Mucosa of rectum (tissue), 2 donors: ENCODE data around the gene RBM20.

Experiments
- H3K27ac ChIP-seq, 2 donors: one replicate each; pipeline ENCODE4 v1.7.0; 2013; ENCODE audit warnings: inconsistent platforms in 2 of 2, low read depth in 2 of 2, low read length in 2 of 2
- H3K27me3 ChIP-seq, 2 donors: one replicate each; pipeline ENCODE4 v1.7.0; 2013; ENCODE audit warnings: low read length in 2 of 2; ENCODE audit not compliant: control insufficient read depth in 2 of 2, insufficient read depth in 2 of 2
- H3K36me3 ChIP-seq, 2 donors: one replicate each; pipeline ENCODE4 v1.7.0; 2013; ENCODE audit warnings: low read length in 2 of 2; ENCODE audit not compliant: control insufficient read depth in 2 of 2, insufficient read depth in 2 of 2
- H3K4me1 ChIP-seq, 2 donors: one replicate each; pipeline ENCODE4 v1.7.0; 2013; ENCODE audit warnings: low read length in 2 of 2, mild to moderate bottlenecking in 1 of 2; ENCODE audit not compliant: control insufficient read depth in 2 of 2, insufficient read depth in 2 of 2
- H3K4me3 ChIP-seq, 2 donors: one replicate each; pipeline ENCODE4 v1.7.0; 2013; ENCODE audit warnings: low read length in 2 of 2
- H3K9ac ChIP-seq, 2 donors: one replicate each; pipeline ENCODE4 v1.7.0; 2013; ENCODE audit warnings: low read length in 2 of 2, low read depth in 1 of 2, mild to moderate bottlenecking in 1 of 2
- H3K9me3 ChIP-seq, 2 donors: one replicate each; pipeline ENCODE4 v1.7.0; 2013; ENCODE audit warnings: low read length in 2 of 2; ENCODE audit not compliant: control insufficient read depth in 2 of 2
- donor health status: healthy.
- donor health status: Normal muscosa, but diverticular disease.

Gene RBM20

DNA sequence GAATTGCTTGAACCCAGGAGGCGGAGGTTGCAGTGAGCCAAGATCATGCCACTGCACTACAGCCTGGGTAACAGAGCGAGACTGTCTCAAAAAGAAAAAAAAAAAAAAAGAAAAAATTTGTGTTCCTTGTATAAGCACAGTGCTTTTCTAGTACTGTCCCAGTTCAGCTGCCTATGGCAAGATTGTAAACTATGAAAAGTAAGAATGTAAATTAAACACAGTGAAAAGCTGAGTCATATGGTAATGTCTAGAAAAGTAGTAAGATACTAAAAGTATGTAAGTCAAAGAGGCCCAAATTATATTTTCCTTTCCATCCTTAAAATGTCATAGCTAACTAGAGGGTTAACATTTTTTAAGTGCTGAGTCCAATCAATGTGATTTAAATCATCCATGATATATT is 42.8 kb downstream of the RBM20 start:
- Histone ChIP-seq H3K4me3 (no peak overlapping the region), H3K9me3 (no peaks in the 10 kb centered on the region), H3K27ac (no peak overlapping the region), H3K4me1 (no peaks in the 10 kb centered on the region), H3K9ac (no peak overlapping the region), H3K36me3 (no peaks in the 10 kb centered on the region), H3K27me3 (peaks cover 0 to 3% of the 10 kb centered on the region in 2 donors)

DNA sequence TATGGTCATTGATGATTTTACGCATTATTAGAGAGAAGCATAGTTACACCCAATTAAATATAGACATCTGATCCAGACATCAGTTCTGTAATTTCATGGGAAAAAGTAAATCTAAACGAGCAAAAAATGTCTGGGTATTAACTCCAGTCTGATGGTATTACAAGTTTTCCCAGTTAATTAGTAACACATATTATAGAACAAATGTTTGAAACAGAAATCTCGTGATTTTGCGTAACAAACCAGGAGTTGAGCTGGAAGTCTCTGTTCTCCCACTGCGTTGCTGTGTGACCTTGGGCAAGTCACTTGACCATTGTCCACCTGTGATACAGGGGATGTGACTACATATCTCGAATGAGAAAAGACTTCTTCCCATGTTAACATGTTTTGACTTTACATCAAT is 43.3 kb downstream of the RBM20 start:
- Histone ChIP-seq H3K27ac (no peak overlapping the region), H3K4me1 (no peaks in the 10 kb centered on the region), H3K9me3 (no peaks in the 10 kb centered on the region)

DNA sequence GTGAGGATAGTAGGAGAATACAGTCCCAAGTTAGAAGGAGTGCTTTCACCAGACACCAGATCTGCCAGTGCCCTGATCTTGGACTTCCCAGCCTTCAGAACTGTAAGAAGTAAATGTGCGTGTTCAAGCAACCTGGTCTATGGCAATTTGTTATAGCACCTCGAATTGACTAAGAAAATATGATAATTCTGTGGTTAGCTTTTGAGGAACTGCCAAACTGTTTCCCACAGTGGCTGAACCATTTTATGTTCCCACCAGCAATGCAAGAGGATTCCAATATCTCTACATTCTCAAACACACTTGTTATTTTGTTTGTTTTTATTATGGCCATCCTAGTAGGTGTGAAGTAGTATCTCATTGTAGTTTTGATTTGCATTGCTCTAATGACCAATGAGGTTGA is 47.0 kb downstream of the RBM20 start:
- no peaks in the 10 kb centered on the region for H3K36me3 ChIP-seq
- H3K27me3 ChIP-seq, result peaks cover 0 to 3% of the 10 kb centered on the region in 2 donors
- H3K9ac ChIP-seq, result no peak overlapping the region
- H3K9me3 ChIP-seq, result no peaks in the 10 kb centered on the region
- no peaks in the 10 kb centered on the region for H3K4me1 ChIP-seq
- H3K4me3 ChIP-seq, result no peak overlapping the region
- no peak overlapping the region for H3K27ac ChIP-seq

More for the DNA sequence above, 43.3 kb downstream of the RBM20 start:
- Histone ChIP-seq H3K9ac (no peak overlapping the region), H3K27me3 (peaks cover 0 to 3% of the 10 kb centered on the region in 2 donors), H3K36me3 (no peaks in the 10 kb centered on the region), H3K4me3 (no peak overlapping the region)

DNA sequence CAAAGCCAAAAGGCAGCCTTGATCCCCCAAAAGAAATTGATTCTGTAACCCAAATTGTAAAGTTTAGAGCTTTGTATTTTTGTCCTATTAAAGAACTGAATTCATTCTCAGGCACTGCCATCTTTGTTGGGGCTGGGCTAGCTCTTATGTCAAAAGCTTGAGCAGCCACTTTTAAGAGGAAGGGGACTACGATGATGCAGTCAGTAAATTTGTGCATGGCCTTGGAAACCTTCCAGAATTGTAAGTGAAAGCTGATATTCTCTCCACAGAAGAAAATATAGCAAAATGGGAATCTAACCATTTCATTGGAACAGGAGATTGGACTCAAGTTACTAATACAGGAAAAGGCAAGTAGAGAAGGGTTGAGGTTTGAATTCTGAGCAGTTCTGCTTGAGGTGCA is 50.1 kb downstream of the RBM20 start:
- no peak overlapping the region for H3K27ac ChIP-seq
- no peak overlapping the region for H3K9ac ChIP-seq
- H3K4me1 ChIP-seq, result no peaks in the 10 kb centered on the region
- no peaks in the 10 kb centered on the region for H3K36me3 ChIP-seq
- no peak overlapping the region for H3K4me3 ChIP-seq
- no peaks in the 10 kb centered on the region for H3K9me3 ChIP-seq
- peaks cover 0 to 3% of the 10 kb centered on the region in 2 donors for H3K27me3 ChIP-seq

DNA sequence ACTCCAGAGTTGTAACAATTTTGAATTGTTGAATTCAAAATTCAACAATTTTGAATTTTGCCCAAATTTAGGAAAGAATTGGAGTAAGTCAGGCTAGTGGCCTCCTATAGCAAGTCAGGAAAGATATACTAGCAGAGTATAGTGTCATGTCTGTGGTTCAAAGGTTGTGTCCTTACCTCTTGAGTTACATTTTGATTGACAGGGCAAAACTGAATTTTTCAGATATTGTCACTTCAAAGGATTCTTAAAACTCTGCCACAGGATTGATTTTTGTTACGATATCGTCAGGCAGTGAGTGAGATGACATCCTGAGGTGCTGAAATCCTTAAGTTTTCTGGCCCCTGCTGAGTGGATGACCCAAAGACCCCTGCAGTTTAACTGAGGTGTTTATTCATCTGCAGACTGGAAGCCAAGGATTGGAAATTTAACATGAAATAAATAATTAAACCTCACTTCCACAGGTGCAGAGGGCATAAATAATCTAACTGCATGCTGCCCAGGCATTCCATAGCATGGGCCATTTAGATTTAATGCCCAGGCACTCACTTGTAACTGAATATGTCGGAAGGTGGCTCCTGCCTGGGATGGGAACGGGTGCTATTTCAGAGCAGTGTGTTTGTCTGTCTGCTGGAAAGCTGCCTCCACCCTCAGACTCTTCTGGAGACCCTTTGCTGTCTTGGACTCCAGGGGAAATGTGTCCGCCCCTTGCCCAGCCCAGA is 50.8 kb downstream of the RBM20 start:
- Histone ChIP-seq H3K9me3 (no peaks in the 10 kb centered on the region), H3K27ac (no peak overlapping the region), H3K4me1 (no peaks in the 10 kb centered on the region)

DNA sequence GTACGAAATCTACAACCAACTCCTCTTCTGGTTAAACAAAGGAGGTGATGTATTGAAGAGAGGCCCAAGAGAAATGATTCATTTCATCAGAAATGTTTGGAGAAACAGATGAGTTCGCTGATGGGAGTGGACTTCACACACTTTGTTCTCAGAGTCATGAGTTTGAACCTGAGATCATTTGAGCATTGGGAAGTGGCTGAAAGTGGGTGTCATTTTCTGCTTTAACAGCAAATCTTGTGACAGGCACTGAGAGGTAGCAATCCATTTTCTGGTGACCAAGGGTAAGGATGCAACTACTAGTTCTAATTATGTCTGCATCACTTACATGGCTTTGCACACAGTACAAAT is 51.4 kb downstream of the RBM20 start:
- H3K4me1 ChIP-seq, result no peaks in the 10 kb centered on the region
- H3K36me3 ChIP-seq, result no peaks in the 10 kb centered on the region
- H3K4me3 ChIP-seq, result no peak overlapping the region
- H3K27ac ChIP-seq, result no peak overlapping the region
- no peaks in the 10 kb centered on the region for H3K9me3 ChIP-seq
- peaks cover 0 to 3% of the 10 kb centered on the region in 2 donors for H3K27me3 ChIP-seq
- H3K9ac ChIP-seq, result no peak overlapping the region

More for the DNA sequence above, 50.8 kb downstream of the RBM20 start:
- H3K4me3 ChIP-seq, result no peak overlapping the region
- no peak overlapping the region for H3K9ac ChIP-seq
- peaks cover 0 to 3% of the 10 kb centered on the region in 2 donors for H3K27me3 ChIP-seq
- no peaks in the 10 kb centered on the region for H3K36me3 ChIP-seq

DNA sequence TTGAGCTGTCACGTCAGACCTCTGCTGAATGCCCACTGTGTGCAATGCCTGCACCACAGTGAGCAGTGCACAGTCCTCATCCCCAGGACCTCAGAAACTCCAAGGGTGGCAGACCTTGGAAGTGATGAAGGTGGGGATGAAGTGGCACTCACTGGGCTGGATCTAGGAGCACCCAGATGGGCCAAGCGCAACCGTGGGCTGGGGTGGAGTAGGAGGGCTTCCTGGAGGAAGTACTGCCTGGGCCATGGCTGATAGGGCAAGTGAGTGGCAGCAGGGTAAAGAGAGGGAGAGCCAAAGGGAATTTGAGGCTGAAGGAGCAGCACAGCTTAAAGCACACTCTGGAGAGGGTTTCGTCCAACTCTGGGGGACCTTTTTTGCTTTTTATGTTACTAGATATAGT is 52.3 kb downstream of the RBM20 start:
- Histone ChIP-seq H3K36me3 (no peaks in the 10 kb centered on the region), H3K9me3 (no peaks in the 10 kb centered on the region), H3K4me1 (no peaks in the 10 kb centered on the region), H3K27ac (no peak overlapping the region), H3K9ac (no peak overlapping the region), H3K4me3 (no peak overlapping the region), H3K27me3 (no peaks in the 10 kb centered on the region)

DNA sequence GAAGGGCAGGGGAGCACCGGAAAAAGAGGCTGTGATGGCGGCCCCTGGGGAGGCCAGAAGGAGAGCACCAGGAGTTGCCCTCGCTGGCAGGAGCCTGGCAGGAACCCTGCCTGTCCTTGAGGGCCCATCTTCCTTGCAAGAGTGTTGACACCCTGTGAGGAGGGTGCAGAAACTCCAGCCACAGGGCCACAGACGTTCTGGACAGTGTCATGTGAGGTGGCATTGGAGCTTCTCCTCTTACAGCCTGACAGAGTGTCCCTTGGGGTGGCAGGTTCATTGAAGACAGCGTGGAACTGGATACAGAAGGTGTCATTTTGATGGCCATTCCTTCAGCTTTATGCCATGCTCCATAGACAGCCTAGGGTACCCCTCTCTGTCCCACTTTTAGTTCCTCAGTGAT is 54.2 kb downstream of the RBM20 start:
- H3K9me3 ChIP-seq, result no peaks in the 10 kb centered on the region
- no peak overlapping the region for H3K9ac ChIP-seq
- H3K27me3 ChIP-seq, result no peaks in the 10 kb centered on the region
- no peak overlapping the region for H3K4me3 ChIP-seq
- H3K27ac ChIP-seq, result no peak overlapping the region
- H3K36me3 ChIP-seq, result no peaks in the 10 kb centered on the region
- H3K4me1 ChIP-seq, result no peaks in the 10 kb centered on the region

DNA sequence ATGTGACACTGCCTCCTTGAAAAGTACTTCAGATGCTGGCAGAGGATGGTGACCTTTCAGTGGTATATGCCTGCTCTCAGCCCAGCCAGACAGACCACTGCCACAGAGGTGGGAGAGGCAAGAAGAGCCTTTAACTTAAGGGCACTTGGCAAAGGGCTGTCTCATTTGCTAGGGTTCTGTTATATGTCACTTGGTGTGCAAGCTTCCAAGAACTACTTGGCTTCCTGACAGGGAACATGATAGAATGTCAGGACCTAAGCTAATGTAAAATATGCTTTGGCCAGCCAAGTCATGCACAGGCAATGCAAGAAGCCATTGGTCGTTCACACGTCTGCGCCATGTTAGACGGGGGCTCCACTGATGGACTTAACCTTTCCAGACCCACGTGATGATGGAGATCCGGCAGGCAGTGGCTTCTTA is 54.7 kb downstream of the RBM20 start:
- Histone ChIP-seq H3K9me3 (no peaks in the 10 kb centered on the region), H3K9ac (no peak overlapping the region), H3K4me1 (no peaks in the 10 kb centered on the region), H3K4me3 (no peak overlapping the region), H3K27ac (no peak overlapping the region), H3K27me3 (no peaks in the 10 kb centered on the region), H3K36me3 (no peaks in the 10 kb centered on the region)

DNA sequence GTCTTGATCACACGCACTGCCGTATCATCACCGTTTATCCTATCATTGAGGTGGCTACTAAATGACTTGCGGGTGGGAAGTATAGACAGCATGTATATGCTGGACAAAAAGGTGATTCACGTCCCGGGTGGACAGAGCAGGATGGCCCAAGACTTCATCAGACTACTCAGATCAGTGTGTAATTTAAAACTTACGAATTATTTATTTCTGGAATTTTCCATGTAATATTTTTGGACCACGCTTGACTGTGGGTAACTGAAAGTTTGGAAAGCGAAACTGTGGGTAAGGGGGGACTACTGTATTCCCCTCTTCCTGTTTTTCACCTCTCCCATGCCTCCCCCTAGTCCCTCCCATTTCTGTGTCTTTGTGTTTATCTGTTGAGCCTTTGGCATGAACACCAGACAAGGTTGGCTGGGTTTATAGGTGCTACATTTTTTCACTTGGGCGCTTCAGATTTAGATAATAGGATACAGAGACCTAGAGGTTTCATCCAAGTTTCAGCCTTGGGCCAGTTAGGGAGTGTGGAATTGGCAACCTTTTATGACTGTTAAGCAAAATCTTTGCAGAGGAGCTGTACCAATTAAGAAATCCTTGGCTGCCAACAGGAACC is 55.8 kb downstream of the RBM20 start:
- H3K4me3 ChIP-seq, result no peak overlapping the region
- H3K4me1 ChIP-seq, result no peaks in the 10 kb centered on the region
- no peaks in the 10 kb centered on the region for H3K9me3 ChIP-seq
- H3K27ac ChIP-seq, result no peak overlapping the region
- H3K9ac ChIP-seq, result no peak overlapping the region
- no peaks in the 10 kb centered on the region for H3K36me3 ChIP-seq
- no peaks in the 10 kb centered on the region for H3K27me3 ChIP-seq
